Measurements from ENCODE around the gene STAG3.

DNA sequence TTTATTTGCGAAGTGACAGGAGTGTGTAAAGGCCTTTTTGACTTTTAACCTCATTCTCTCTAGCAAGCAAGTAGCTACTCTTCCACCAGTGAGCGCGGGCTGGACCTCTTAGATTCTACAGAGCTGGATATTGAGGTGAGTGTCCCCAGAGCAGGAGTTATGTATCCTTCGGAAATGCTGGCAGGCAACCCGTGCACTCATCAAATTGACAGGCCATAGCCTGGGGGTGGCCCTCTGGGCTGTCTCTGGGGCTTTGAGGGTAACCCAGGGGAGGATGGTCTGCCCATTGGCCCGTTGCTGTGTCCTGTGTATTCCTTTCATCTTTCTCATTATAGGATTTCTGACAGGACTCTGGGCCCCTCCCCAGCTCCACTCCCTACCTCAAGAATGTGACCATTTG lies 36.0 kb downstream of the STAG3 start:
- TF ChIP-seq, protein P1, sequence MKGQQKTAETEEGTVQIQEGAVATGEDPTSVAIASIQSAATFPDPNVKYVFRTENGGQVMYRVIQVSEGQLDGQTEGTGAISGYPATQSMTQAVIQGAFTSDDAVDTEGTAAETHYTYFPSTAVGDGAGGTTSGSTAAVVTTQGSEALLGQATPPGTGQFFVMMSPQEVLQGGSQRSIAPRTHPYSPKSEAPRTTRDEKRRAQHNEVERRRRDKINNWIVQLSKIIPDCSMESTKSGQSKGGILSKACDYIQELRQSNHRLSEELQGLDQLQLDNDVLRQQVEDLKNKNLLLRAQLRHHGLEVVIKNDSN (CRISPR knock-in tag; IDR thresholded peaks at IDR 0.05), result no peak
- no peak for TF ChIP-seq ETV6 (CRISPR knock-in tag; IDR thresholded peaks at IDR 0.05)
